GM23248 (cell line): Measurements from ENCODE around the gene AGAP1.

Experiments used
- EZH2 ChIP-seq: fragments of 200-600 bp; sonication (generic); IDR thresholded peaks from 2 replicates; pipeline ENCODE4 v1.6.1; 2018; ENCODE audit warnings: antibody characterized with exemption, mild to moderate bottlenecking; ENCODE audit not compliant: insufficient read depth, poor library complexity, severe bottlenecking
- EZH2phosphoT487 ChIP-seq: fragments of 200-600 bp; sonication (generic); IDR thresholded peaks from 2 replicates; pipeline ENCODE4 v1.6.1; 2018; ENCODE audit warnings: antibody characterized with exemption, moderate library complexity, mild to moderate bottlenecking, low read depth; ENCODE audit not compliant: insufficient read depth

- TF ChIP-seq EZH2 (no peak), EZH2phosphoT487 (no peak)
Observed at GRCh38 chr2:235744161-235744560, 250.3 kb downstream of the AGAP1 start.
